NB4 (cell line): ENCODE data around the gene FMNL3.

ENCODE experiments used
- DNase-seq: peaks from one replicate; pipeline ENCODE4 v3.0.0; 2010; ENCODE audit warnings: low read depth
- H3K4me3 ChIP-seq: one replicate; pipeline ENCODE4 v1.5.1; 2011; ENCODE audit warnings: mild to moderate bottlenecking, low read depth, low read length, moderate library complexity
- MYC ChIP-seq: IDR thresholded peaks from 2 replicates; pipeline ENCODE4 v1.6.1; 2011; ENCODE audit warnings: low read depth, low read length
- POLR2A ChIP-seq: IDR thresholded peaks from 2 replicates; pipeline ENCODE4 v1.6.1; 2011; ENCODE audit warnings: mild to moderate bottlenecking; ENCODE audit not compliant: insufficient read length; ENCODE audit errors: extremely low read depth
- TF ChIP-seq, protein P1 (sequence below): IDR thresholded peaks from one replicate; pipeline ENCODE4 v1.5.1; 2012; ENCODE audit warnings: low read depth, low read length
- TF ChIP-seq, protein P2 (sequence below): IDR thresholded peaks from 2 replicates; pipeline ENCODE4 v1.6.1; 2011; ENCODE audit warnings: low read depth, low read length

FMNL3 gene

DNA sequence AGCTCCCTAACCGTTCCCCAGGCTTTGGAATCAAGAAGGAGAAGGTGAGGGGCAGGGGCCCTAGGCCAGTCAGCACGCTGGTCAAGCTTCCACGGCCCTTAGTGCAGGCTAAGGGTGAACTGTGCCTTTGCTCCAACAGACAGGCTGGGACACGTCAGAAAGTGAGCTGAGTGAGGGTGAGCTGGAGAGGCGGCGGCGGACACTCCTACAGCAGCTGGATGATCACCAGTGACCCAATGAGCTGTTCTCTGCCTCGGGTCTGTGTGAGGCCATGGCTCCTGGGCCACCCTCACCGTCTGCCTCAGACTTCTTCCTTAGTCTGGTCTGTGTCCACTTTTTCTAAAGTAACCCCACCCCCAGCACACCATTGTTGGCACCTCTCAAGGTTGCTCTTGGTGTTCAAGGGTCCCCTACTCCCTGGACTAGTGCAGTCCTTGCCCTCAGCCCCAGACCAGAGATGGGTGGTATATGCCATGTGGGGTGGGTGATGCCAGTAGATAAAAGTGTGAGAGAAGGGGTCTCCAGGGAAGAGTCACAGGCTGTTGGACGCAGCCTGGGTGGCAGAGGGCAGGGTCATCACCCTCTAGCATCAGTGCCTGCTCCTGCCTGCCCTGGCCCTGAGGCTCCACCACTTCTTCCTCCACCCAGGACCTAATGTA lies 63.1 kb downstream of the FMNL3 start:
- TF ChIP-seq, protein P1, sequence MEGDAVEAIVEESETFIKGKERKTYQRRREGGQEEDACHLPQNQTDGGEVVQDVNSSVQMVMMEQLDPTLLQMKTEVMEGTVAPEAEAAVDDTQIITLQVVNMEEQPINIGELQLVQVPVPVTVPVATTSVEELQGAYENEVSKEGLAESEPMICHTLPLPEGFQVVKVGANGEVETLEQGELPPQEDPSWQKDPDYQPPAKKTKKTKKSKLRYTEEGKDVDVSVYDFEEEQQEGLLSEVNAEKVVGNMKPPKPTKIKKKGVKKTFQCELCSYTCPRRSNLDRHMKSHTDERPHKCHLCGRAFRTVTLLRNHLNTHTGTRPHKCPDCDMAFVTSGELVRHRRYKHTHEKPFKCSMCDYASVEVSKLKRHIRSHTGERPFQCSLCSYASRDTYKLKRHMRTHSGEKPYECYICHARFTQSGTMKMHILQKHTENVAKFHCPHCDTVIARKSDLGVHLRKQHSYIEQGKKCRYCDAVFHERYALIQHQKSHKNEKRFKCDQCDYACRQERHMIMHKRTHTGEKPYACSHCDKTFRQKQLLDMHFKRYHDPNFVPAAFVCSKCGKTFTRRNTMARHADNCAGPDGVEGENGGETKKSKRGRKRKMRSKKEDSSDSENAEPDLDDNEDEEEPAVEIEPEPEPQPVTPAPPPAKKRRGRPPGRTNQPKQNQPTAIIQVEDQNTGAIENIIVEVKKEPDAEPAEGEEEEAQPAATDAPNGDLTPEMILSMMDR: no peak
- no peak for TF ChIP-seq MYC
- no peak for TF ChIP-seq POLR2A
- TF ChIP-seq, protein P2, sequence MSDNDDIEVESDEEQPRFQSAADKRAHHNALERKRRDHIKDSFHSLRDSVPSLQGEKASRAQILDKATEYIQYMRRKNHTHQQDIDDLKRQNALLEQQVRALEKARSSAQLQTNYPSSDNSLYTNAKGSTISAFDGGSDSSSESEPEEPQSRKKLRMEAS: no peak
- no peak for DNase-seq
- no peak overlapping the region for H3K4me3 ChIP-seq

DNA sequence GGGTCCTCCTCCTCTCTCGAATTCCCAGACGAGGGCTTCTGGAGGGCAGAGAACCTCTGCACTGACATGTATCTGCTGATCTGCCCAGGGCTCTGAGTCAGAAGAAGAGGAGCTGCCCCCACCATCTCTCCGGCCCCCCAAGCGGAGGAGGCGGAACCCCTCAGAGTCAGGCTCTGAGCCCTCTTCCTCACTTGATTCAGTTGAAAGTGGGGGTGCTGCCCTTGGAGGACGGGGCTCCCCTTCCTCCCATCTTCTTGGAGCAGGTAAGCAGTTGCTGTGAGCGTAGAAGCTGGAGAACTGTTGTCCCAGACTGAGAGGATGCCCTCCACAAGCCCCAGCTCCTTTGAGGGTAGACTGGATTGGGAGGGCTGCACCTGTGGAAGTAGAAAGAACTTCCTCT lies 64.1 kb downstream of the FMNL3 start:
- TF ChIP-seq, protein P2: no peak
- TF ChIP-seq, protein P1: no peak
- H3K4me3 ChIP-seq: no peak overlapping the region
- no peak for DNase-seq

DNA sequence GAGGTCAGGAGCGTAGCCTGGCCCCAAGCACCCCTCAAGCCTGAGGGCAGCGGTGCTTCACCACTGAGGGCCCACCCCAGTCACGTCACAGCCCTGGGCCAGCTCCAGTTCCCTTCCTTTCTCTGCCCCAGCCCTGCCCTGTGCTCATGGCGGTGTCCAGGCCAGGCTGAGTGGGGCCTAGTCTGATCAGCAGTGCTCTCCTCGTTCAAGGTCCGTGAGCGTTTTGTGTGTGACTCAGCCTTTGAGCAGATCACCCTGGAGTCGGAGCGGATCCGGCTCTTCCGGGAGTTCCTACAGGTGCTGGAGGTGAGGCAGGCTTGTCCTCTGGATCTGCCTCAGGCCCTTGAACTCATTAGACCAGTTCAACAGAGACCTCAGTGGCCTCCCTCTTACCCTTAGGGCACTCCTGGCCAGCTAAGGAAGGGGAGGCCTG lies 64.8 kb downstream of the FMNL3 start:
- DNase-seq: no peak
- H3K4me3 ChIP-seq: no peak overlapping the region
- TF ChIP-seq, protein P2: no peak
- TF ChIP-seq MYC (no peak), POLR2A (no peak)
- TF ChIP-seq, protein P1: no peak

- DNase-seq: no peak
- H3K4me3 ChIP-seq: no peak overlapping the region
- TF ChIP-seq, protein P2: no peak
- TF ChIP-seq, protein P1: no peak
- TF ChIP-seq MYC (no peak), POLR2A (no peak)
Observed at GRCh38 chr12:49641748-49642369, 65.3 kb downstream of the FMNL3 start.

- H3K4me3 ChIP-seq: no peak overlapping the region
- DNase-seq: peak; percentile 79
- TF ChIP-seq POLR2A (no peak), MYC (no peak)
- TF ChIP-seq, protein P1: peak; percentile 97
- TF ChIP-seq, protein P2: peak; percentile 48
Observed at GRCh38 chr12:49636979-49637755, 70.0 kb downstream of the FMNL3 start.
